ENCODE results near the gene TSPAN10.

TSPAN10 gene

DNA sequence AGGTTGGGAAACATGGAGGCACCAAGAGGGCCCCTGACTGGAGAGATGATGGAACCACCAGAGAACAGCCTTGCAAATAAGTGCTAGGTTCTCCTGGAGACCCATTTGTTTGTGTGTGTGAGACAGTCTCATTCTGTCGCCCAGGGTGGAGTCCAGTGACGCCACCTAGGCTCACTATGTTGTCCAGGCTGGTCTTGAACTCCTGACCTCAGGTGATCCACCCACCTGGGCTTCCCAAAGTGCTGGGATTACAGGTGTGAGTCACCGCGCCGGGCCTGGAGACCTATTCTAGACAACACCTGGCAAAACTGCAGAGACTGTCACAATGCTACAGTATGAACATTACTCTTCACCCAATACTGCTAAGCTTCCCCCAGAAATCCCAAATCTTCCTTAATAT lies 1.6 kb upstream of the TSPAN10 start:
- no peak for DNase-seq (ENCODE audit: low spot score)

DNA sequence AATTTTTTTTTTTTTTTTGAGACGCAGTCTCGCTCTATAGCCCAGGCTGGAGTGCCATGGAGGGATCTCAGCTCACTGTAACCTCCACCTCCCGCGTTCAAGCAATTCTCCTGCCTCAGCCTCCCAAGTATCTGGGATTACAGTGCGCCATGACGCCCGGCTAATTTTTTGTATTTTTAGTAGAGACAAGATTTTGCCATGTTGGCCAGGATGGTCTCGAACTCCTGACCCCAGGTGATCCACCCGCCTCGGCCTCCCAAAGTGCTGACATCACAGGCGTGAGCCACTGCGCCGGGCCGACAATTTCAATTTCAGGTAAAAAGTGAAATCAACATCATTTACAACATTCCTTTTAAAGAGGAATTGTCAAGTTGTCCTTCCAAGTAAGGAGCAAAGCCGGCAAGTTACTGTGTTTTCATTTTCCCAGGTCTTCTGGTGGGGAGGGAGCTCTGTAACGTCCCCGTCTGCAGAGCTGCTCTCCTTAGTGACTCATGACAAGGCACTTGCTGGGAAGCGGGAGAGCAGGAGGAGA lies 957 bp upstream of the TSPAN10 start:
- DNase-seq (ENCODE audit: low spot score): no peak

DNA sequence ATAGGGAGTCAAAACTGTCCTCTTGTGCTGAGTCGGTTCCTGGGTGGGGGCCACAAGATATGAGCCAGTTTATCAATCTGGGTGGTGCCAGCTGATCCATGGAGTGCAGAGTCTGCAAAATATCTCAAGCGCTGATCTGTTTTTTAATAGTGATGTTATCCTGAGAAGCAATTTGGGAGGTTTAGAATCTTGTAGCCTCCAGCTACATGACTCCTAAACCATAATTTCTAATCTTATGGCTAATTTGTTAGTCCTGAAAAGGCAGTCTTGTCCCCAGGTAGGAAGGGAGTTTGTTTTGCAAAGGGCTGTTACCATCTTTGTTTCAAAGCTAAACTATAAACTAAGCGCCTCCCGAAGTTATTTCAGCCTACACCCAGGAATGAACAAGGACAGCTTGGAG lies 1.7 kb downstream of the TSPAN10 start:
- no peak for DNase-seq (ENCODE audit: low spot score)

DNA sequence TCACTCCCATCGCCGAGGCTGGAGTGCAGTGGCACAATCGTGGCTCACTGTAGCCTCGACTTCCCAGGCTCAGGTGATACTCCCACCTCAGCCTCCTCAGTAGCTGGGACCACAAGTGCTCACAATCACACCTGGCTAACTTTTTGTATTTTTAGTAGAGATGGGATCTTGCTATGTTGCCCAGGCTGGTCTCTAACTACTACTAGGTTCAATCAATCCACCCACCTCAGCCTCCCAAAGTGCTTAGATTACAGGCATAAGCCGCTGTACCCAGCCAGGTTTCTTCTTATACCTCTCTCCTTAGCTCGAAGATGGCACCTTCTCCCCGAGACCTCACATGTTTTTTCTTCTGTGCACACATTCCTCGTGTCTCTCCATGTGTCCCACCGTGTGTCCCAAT lies 3.0 kb downstream of the TSPAN10 start:
- DNase-seq (ENCODE audit: low spot score): no peak

DNA sequence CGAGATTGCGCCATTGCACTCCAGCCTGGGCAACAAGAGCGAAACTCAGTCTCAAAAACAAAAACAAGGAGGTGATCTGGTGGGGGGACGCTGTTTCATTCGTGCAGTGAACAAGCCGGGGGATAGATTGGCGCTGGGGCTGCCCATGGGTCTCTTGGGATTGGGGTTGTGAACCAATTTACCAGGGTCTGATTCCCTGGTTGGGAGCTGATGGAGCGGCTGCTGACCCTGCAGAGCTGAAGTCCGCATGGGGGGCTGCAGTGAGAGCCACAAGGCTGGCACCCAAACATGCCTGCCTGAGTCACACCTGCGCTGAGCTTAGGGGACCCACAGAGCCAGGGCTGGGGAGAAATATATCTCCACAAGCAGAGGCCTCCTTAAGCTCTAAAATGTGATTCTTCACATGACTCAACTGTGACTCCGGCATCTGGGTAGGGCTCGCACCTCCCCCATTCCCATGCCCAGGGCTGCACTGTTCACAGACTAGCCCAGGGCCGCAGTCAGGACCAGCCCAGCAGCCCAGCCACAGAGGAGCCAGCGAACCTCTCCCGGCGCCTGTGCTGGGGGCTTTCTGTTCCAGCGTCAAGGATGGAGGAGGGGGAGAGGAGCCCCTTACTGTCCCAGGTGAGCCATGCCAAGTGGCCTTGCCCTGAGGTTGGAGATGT lies 5.0 kb downstream of the TSPAN10 start:
- DNase-seq (ENCODE audit: low spot score): peak; percentile 94

DNA sequence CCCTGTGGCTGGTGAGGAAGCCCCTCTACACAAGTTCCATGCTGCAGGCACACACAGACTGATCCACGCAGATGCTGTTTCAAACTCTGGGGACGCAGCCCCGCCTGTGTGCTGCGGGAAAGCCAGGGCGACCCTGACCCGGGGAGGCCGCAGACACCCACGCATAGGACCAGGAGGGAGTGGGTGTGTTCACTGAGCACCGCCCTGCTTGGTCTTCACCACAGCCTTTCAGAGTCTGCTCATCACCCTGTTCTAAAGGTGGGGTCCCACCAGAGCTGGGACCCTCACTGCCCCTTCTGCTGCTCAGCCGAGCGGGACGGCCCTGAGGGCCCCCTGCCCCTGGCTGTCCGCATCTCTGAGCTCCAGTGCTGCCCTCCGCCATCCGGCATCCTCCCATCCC lies 7.5 kb downstream of the TSPAN10 start:
- no peak for DNase-seq (ENCODE audit: low spot score)

DNA sequence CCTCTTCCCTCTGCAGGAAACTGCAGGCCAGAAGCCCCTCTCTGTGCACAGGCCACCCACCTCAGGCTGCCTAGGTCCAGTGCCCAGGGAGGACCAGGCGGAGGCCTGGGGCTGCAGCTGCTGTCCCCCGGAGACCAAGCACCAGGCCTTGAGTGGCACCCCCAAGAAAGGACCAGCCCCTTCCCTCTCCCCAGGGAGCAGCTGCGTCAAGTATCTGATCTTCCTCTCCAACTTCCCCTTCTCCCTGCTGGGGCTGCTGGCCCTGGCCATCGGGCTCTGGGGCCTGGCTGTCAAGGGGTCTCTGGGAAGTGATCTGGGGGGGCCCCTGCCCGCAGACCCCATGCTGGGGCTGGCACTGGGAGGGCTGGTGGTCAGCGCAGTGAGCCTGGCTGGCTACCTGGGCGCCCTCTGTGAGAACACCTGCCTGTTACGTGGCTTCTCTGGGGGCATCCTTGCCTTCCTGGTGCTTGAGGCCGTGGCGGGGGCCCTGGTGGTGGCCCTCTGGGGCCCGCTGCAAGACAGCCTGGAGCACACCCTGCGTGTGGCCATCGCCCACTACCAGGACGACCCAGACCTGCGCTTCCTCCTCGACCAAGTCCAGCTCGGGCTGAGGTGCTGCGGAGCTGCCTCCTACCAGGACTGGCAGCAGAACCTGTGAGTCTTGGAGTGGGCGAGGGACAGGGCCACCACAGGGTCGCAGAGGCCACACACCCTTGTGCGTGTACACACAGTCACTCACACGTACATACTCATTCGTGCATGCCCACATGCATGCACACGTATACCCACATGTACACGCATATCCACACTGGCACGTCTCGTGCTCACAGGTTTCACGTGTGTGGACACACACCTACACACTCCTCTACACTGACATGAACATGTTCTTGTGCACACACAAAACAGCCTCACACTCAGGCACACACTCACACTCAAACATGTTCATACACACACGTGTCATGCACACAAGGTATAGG lies 8.3 kb downstream of the TSPAN10 start:
- DNase-seq (ENCODE audit: low spot score): no peak

DNA sequence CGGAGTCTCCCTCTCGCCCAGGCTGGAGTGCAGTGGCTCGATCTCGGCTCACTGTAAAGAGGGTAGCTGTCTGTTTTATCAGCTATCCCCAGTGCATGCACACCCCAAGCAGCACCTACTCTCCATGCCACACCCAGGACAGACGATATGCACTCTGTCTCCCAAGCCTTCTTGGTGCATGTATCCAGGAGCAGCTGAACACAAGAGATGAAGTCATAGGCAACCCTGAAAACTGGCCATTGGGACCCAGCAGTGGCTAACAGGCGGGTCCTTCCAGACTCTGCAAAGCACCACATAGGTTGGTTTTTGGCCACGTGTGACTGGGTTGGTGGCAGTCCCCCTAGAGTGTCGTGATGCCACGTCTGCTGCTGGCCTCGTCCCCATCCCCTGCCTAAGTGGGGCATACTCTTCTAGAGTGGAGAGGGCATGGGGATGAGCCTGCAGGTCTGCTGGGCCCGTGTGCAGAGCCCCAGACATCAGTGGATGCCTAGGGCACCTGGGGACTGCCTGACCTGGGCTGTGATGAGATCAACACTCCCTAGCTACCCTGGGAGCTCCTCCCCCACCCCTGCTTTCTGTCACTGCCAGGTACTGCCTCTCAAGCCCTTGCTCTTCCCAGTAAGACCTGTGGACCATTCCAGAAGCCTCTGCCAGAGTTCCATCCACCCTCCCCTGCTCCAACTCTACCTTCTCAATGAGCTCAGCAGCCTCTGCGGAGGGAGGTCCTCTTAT lies 10.0 kb downstream of the TSPAN10 start:
- DNase-seq (ENCODE audit: low spot score): no peak

DNA sequence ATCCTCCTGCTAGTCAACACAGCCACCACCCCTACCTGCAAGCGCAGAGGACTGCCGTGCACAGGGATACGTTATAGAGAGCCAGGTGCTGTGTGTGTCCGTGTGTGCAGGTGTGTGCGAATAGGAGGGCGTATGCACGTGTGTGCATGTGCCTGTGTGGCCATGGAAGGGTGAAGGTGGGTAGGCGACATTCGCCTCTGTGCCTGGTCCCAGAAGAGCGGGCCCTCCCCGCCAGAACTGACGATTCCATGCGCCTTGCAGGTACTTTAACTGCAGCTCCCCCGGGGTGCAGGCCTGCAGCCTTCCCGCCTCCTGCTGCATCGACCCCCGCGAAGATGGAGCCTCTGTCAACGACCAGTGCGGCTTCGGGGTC lies 10.6 kb downstream of the TSPAN10 start:
- DNase-seq (ENCODE audit: low spot score): no peak

DNA sequence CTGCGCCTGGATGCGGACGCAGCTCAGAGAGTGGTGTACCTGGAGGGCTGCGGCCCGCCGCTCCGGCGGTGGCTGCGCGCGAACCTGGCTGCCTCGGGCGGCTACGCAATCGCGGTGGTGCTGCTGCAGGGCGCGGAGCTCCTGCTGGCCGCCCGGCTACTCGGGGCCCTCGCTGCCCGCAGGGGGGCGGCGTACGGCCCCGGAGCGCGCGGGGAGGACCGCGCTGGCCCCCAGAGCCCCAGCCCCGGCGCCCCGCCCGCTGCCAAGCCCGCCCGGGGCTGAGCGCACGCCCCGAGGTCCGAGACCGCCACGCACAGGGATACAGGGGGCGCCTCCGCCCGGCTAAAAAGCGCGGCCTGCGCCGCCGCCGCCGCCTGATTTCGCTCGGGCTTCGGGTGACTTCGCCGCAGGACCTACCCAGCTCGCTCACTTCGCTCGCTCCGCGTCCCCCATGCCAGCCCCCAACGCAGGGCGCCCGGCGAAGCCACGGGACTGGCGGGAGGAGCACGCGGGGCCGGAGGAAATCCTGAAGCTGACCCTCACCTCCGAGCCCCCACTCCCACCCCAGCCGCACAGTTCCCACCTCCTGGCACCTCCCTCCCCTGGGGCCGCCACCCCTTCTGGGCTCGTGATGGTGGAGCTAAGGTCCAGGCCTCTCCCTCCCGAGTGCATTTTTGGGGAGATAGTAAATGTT lies 11.2 kb downstream of the TSPAN10 start:
- DNase-seq (ENCODE audit: low spot score): peak; percentile 47

DNA sequence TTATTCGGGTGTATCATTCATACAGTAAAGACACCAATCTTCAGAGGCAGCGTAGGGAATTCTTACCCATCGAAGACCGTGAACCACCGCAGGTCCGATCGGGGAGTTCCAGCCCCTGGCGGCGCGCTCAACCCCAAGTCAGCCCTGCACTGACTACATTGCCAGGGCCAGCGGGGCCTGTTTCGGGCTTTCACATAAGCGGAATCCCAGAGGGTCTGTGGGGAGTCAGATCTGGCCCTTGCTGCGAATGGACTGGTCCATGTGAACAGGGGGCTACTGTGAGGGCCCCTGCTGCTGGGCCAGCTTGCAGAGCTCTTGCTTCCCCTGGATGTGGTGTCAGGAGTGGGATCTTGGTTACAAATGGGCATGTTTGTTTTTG lies 11.7 kb downstream of the TSPAN10 start:
- no peak for DNase-seq (ENCODE audit: low spot score)

DNA sequence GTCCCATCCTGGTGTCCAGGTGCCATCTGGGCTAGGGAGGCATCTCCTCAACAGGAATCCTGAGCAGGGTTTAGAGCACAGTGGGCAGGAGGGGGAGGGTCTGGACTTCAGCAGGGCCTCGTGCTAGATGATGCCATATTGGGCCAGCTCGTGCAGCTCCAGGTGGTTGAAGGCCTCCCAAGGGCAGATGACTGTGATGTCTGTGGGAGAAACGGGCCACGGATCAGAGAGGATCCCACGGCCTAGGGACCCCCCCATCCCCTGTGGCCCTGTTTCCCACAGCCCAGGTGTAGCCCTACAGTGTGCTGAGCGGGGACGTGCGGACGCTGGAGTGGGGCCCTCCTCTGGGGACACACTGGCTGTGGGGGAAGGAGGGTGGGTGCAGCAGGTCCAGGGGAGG lies 14.0 kb downstream of the TSPAN10 start:
- DNase-seq (ENCODE audit: low spot score): no peak

DNA sequence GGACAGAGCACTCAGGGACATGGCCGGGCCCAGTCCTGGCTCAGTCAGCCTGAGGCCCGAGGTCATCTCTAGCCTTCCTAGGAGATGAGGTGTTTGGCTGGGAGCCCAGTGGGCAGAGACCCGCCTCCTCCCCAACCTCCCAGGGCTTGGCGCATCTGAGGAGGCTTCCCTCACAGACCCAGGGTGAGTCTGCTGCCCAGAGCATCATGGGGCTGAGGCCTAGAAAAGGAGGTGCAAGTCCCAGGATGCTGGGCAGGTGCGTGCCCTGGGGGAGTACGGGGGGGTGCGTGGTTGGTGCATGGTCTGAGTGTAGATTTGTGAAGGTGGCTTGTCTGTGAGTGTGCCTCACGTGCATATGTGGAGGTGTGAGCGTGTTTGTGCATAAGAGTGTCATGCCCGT lies 14.7 kb downstream of the TSPAN10 start:
- peak; percentile 90 for DNase-seq (ENCODE audit: low spot score)

DNA sequence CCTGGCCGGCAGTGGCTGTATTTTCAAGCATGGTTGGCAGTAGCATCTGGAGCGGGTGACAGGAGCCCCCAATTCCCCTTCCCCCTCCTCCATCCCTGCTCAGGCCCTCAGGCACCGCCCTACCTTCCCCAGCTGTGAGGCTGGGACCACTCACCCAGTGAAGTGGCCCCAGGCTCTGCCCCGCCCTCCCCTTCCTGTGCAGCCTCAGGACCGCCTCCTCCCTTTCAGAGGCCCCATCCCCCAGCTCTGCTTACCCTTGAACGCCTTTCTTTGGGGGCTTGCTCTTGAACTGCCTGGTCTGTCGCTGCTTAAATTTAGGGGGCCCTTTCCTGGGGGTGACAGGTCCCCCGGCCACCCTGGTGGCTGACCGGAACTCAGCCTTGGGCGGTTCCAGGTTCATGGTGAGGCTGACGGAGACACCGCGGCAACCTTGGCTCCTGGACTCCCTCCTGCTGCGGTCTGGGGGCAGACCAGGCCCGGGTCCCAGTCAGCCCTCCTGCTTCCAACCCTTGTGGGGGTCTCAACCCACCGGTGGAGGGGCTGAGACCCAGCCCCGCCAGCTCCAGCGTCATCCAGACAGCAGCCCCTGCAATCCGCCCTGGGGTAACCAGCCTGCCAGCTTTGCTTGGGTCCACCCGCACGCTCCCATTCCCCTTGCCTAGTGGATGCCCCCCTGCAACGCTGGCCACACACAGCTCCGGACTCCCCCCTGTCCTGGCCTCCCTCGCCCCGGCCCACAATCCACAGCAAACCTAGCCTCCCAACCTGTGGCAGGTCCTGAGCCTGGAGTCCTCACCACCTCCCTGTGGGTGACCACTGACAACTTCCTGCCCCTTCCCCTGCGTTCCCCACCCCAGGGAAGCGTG lies 16.1 kb downstream of the TSPAN10 start:
- DNase-seq (ENCODE audit: low spot score): no peak

DNA sequence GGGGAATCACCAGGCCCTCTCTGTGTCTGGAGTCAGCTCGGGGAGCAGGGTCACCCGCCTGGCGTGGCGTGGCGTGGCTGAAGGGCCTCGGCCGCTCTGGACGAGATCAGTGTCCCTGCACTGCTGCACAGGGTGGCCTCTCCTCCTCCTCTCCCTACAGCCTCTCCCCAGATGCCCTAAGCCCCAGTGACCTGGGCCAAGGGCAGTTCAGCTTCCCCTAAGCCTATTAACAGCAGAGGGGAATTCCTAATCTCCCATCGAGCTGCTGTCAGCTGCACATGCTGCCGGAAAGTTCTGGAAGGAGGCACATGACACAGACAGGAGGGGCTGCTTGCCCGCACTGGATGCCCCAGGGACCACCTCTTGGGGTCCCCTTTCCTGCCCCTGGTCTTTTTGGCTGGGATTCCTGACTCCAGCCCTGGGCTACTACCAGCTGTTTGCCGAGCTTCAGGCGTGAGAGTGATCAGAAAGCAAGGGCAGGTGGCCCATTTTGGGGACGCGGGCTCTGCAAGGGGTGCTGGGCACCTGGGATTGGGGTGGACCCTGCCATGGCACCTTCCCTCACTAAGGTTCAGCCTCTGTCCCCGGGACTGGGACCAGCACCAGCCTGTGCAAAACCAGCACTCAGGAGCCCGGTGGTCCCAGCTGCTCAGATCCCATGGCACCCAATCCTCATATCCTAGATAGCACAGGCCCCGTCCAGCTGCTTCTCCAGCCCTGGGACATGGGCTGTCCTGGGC lies 18.6 kb downstream of the TSPAN10 start:
- no peak for DNase-seq (ENCODE audit: low spot score)

DNA sequence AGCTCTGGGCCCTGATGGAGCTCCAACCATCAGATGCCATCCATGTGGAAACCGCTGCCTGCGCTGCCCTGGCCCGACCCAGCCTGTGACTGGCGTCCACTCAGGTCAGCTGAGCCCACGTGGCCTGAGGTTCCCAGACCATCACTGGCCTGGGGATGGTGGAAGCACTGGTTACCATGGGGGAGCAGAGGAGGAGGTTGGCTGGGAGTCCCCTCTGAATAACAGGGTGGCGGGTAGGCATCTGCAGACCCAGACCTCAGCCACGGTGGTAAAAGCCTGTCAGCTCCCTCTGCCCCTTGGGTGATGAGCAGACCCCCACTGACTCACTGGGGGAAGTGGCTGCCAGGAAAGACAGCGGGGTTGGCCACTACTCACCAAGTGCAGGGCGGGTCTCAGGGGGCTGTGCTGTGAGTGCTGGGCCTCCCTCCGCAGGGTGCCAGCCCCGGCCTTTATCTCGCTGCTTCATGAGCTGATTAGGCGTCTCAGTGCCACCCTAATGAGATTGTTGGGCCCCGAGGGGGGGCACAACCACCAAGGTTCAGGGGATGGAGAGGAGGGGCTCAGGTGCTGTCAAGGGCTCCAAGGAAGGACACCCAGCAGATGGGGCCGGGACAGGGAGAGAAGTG lies 19.2 kb downstream of the TSPAN10 start, which contains the start of gene PDE6G:
Gene PDE6G, minus strand, starts transcription at position 425 of the 626 bp plus-strand sequence. CDS start 3,237 bp downstream, outside the sequence.
- no peak for DNase-seq (ENCODE audit: low spot score)

DNA sequence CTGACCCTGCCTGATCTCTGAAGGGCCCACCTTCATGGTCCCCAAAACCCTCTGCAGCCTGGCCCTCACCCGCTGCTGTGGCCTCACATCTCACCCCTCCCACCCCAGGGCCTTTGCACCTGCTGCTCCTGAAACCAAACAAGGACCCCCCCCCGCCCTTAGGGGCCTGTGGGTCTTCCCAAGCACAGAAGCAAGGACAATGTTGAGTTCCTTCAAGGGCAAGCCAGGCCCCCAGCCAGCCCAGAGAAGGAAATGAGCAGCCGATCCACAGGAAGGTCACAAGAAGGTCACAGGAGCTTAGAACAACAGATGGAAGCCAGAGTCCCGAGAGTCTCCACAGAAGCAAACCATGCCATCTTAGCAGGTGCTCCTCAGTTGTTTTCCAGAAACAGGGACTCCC lies 19.8 kb downstream of the TSPAN10 start:
- no peak for DNase-seq (ENCODE audit: low spot score)

DNA sequence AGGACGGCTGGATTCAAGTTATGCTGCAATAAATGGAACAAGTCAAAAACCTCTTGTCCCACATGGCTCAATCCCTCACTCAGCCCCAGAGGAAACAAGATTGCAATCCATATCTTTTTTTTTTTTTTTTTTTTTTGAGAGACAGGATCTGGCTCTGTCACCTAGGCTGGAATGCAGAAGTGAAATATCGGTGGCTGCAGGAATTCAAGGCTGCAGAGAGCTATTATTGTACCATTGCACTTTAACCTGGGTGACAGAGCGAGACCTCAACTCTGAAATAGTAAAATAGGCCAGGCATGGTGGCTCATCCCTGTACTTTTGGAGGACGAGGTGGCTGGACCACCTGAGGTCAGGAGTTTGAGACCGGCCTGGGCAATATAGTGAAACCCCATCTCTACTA lies 22.0 kb downstream of the TSPAN10 start:
- no peak for DNase-seq (ENCODE audit: low spot score)

DNA sequence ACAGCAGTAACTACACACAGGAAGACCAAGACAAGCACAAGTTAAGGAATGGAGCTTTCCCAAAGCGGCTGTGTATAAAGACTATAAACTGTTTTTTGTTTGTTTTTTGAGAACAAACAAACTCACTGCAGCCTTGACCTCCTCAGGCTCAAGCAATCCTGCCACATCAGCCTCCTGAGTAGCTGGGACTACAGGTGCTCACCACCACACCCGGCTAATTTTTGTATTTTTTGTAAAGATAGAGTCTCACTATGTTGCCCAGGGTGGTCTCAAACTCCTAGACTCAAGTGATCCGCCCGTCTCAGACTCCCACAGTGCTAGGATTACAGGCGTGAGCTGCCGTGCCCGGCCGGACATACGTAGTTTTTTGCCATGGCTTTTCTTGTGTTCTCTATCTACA lies 23.4 kb downstream of the TSPAN10 start:
- no peak for DNase-seq (ENCODE audit: low spot score)

DNA sequence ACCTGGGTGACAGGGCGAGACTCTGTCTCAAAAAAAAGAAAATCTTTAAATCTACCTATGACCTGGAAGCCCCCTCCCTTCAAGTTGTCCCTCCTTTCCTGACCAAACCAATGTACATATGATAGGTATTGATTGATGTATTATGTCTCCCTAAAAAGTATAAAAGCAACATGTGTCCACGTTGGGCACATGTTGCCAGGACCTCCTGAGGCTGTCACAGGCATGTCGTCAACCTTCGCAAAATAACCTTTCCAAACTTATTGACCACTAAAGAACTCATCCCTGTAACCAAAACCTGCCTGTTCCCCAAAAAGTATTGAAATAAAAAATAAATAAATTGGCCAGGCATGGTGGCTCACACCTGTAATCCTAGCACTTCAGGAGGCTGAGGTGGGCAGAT lies 25.0 kb downstream of the TSPAN10 start:
- no peak for DNase-seq (ENCODE audit: low spot score)

All from AG20443 (cell line).